Left forelimb (tissue), 1 donor: ENCODE measurements around the gene APOBEC3H.

ENCODE experiments used
- DNase-seq: peaks from one replicate; pipeline ENCODE4 v3.0.0-alpha.2; 2018; ENCODE audit warnings: low spot score

Gene APOBEC3H

GRCh38 chr22:39110631-39111561, 13.9 kb downstream of the APOBEC3H start:
- no peak for DNase-seq

GRCh38 chr22:39114112-39114511, 17.1 kb downstream of the APOBEC3H start:
- DNase-seq: no peak

- DNase-seq: no peak
These were observed 18.5 kb downstream of the APOBEC3H start for GRCh38 chr22:39115570-39115969.

- no peak for DNase-seq
These were observed 19.1 kb downstream of the APOBEC3H start for GRCh38 chr22:39115977-39116621.

- DNase-seq: no peak
These were observed 20.6 kb downstream of the APOBEC3H start for GRCh38 chr22:39117585-39118191.

- no peak for DNase-seq
These were observed 23.9 kb downstream of the APOBEC3H start for GRCh38 chr22:39120983-39121382.

GRCh38 chr22:39122772-39123470, 25.9 kb downstream of the APOBEC3H start:
- DNase-seq: no peak

GRCh38 chr22:39123751-39124581, 26.9 kb downstream of the APOBEC3H start:
- no peak for DNase-seq

- DNase-seq: no peak
These were observed 28.6 kb downstream of the APOBEC3H start for GRCh38 chr22:39125622-39126021.

GRCh38 chr22:39128508-39128907, 31.5 kb downstream of the APOBEC3H start:
- DNase-seq: no peak

GRCh38 chr22:39129081-39129480, 32.0 kb downstream of the APOBEC3H start:
- DNase-seq: no peak

GRCh38 chr22:39129746-39130145, 32.7 kb downstream of the APOBEC3H start:
- DNase-seq: no peak

GRCh38 chr22:39130152-39130704, 33.2 kb downstream of the APOBEC3H start:
- no peak for DNase-seq

- no peak for DNase-seq
These were observed 34.1 kb downstream of the APOBEC3H start for GRCh38 chr22:39130892-39131855.

- no peak for DNase-seq
These were observed 35.2 kb downstream of the APOBEC3H start for GRCh38 chr22:39132281-39132680.

GRCh38 chr22:39132871-39133524, 36.0 kb downstream of the APOBEC3H start:
- no peak for DNase-seq

GRCh38 chr22:39133871-39134270, 36.8 kb downstream of the APOBEC3H start:
- no peak for DNase-seq

GRCh38 chr22:39134366-39135091, 37.5 kb downstream of the APOBEC3H start:
- no peak for DNase-seq
